H1 (cell line): ENCODE results near the gene TFB1M. TPM values are rescaled to one million over a fixed set of nuclear protein-coding genes. Genes with fewer than 3 reads are reported as not detected.

Source experiments
- CTCF ChIA-PET: fragments of 300-600 bp; sonication (Branson Sonifier 250); formaldehyde crosslinking; loops from one replicate; lab custom pipeline; 2021; ENCODE audit not compliant: partially characterized antibody; lab: Charles Lee
- POLR2A ChIA-PET: fragments of 300-600 bp; sonication (Branson Sonifier 250); formaldehyde crosslinking; loops from one replicate; lab custom pipeline; 2021; ENCODE audit warnings: inconsistent platforms; ENCODE audit not compliant: partially characterized antibody; lab: Charles Lee
- DNase-seq, 2 experiments: peaks; one replicate each; pipeline versions ENCODE4 v3.0.0 to v3.0.0-alpha.2; 2010 to 2022; ENCODE audit warnings: low spot score in 2 of 2, low read depth in 1 of 2, mixed read lengths in 1 of 2
- FAIRE-seq: peaks from 2 replicates; lab custom pipeline; 2011; peaks lifted over from hg19 to GRCh38; lab: Jason Lieb, UNC
- H2AFZ ChIP-seq: 2 replicates; pipeline ENCODE4 v1.8.1; 2012; ENCODE audit warnings: low read length, inconsistent platforms
- H2AK5ac ChIP-seq: 2 replicates; pipeline ENCODE4 v1.6.1; 2013; ENCODE audit warnings: low read depth, low read length
- H2BK120ac ChIP-seq: replicated peaks from 2 replicates; pipeline ENCODE3; 2013; ENCODE audit warnings: low read depth, low read length, inconsistent platforms
- H2BK12ac ChIP-seq: 2 replicates; pipeline ENCODE4 v1.6.1; 2013; ENCODE audit warnings: low read depth, low read length
- H2BK15ac ChIP-seq: 2 replicates; pipeline ENCODE4 v1.6.1; 2013; ENCODE audit warnings: low read length
- H2BK20ac ChIP-seq: 2 replicates; pipeline ENCODE4 v1.6.1; 2013; ENCODE audit warnings: low read length
- H2BK5ac ChIP-seq: 2 replicates; pipeline ENCODE4 v1.6.1; 2013; ENCODE audit warnings: low read depth, low read length
- H3K14ac ChIP-seq: 2 replicates; pipeline ENCODE4 v1.6.1; 2013; ENCODE audit warnings: inconsistent platforms; ENCODE audit not compliant: insufficient read length
- H3K18ac ChIP-seq: 2 replicates; pipeline ENCODE4 v1.6.1; 2013; ENCODE audit warnings: low read length; ENCODE audit errors: extremely low read depth
- H3K23ac ChIP-seq: 2 replicates; pipeline ENCODE4 v1.6.1; 2013; ENCODE audit warnings: inconsistent platforms; ENCODE audit not compliant: insufficient read length
- H3K23me2 ChIP-seq: 2 replicates; pipeline ENCODE4 v1.6.1; 2013; ENCODE audit warnings: low read depth, low read length
- H3K27ac ChIP-seq: 2 replicates; pipeline ENCODE4 v1.6.1; 2011; ENCODE audit warnings: low read depth, low read length, inconsistent platforms
- H3K27me3 ChIP-seq, 4 experiments: replicated peaks in 1 of 4; 1 replicate in 1 of 4; 2 replicates in 3 of 4; pipeline versions ENCODE4 v1.6.1 to v1.8.1; 2011 to 2013; ENCODE audit warnings: low read length in 3 of 4, mild to moderate bottlenecking in 3 of 4, inconsistent platforms in 2 of 4, mixed read lengths in 2 of 4, moderate library complexity in 1 of 4; ENCODE audit not compliant: control insufficient read depth in 3 of 4, insufficient read depth in 3 of 4; ENCODE audit errors: extremely low read depth in 1 of 4
- H3K36me3 ChIP-seq, 4 experiments: 2 replicates each; pipeline versions ENCODE4 v1.6.1 to v1.8.1; 2011 to 2013; ENCODE audit warnings: mild to moderate bottlenecking in 4 of 4, low read length in 3 of 4, moderate library complexity in 2 of 4, control low read depth in 1 of 4, inconsistent platforms in 1 of 4; ENCODE audit not compliant: insufficient read depth in 4 of 4, control insufficient read depth in 2 of 4
- H3K4ac ChIP-seq: replicated peaks from 2 replicates; pipeline ENCODE3; 2013; ENCODE audit warnings: low read length, low read depth, mixed read lengths, inconsistent platforms; ENCODE audit not compliant: insufficient read length
- H3K4me1 ChIP-seq, 4 experiments: replicated peaks in 1 of 4; 1 replicate in 1 of 4; 2 replicates in 3 of 4; pipeline versions ENCODE4 v1.6.1 to v1.8.1; 2011 to 2013; ENCODE audit warnings: low read length in 3 of 4, inconsistent platforms in 2 of 4, mixed read lengths in 1 of 4; ENCODE audit not compliant: insufficient read depth in 4 of 4, control insufficient read depth in 3 of 4
- H3K4me2 ChIP-seq, 2 experiments: 2 replicates each; pipeline versions ENCODE4 v1.6.1 to v1.8.1; 2011 to 2013; ENCODE audit warnings: low read depth in 2 of 2, low read length in 2 of 2, control low read depth in 1 of 2, inconsistent platforms in 1 of 2, mild to moderate bottlenecking in 1 of 2; ENCODE audit not compliant: insufficient read depth in 1 of 2
- H3K4me3 ChIP-seq, 4 experiments: fragments of 200-600, 300-600 bp in 1 of 4; sonication (generic), shearing (Covaris generic), sonication (Bioruptor Twin) in 1 of 4; 2 replicates each; pipeline versions ENCODE4 v1.5.1 to v1.8.1; 2011 to 2016; ENCODE audit warnings: low read length in 4 of 4, low read depth in 3 of 4, control low read depth in 2 of 4, inconsistent platforms in 2 of 4, mild to moderate bottlenecking in 2 of 4, mixed read lengths in 1 of 4, moderate library complexity in 1 of 4; ENCODE audit not compliant: insufficient read depth in 2 of 4; ENCODE audit errors: extremely low read depth in 1 of 4
- H3K56ac ChIP-seq: replicated peaks from 2 replicates; pipeline ENCODE3; 2013; ENCODE audit warnings: low read depth, mild to moderate bottlenecking, mixed read lengths, low read length, inconsistent platforms; ENCODE audit not compliant: insufficient read length
- H3K79me1 ChIP-seq: 2 replicates; pipeline ENCODE4 v1.6.1; 2013; ENCODE audit warnings: low read depth, low read length, control low read depth
- H3K79me2 ChIP-seq, 2 experiments: 2 replicates each; pipeline versions ENCODE4 v1.6.1 to v1.8.1; 2012 to 2013; ENCODE audit warnings: low read length in 2 of 2, mild to moderate bottlenecking in 2 of 2, inconsistent platforms in 1 of 2; ENCODE audit not compliant: insufficient read depth in 2 of 2, control insufficient read depth in 1 of 2
- H3K9ac ChIP-seq, 4 experiments: replicated peaks in 1 of 4; 1 replicate in 1 of 4; 2 replicates in 3 of 4; pipeline versions ENCODE4 v1.6.1 to v1.8.1; 2011 to 2013; ENCODE audit warnings: low read depth in 3 of 4, low read length in 3 of 4, control low read depth in 2 of 4, mild to moderate bottlenecking in 2 of 4, moderate library complexity in 2 of 4, inconsistent platforms in 1 of 4; ENCODE audit errors: extremely low read depth in 1 of 4
- H3K9me3 ChIP-seq, 2 experiments: 2 replicates each; pipeline versions ENCODE4 v1.6.1 to v1.8.1; 2012 to 2013; ENCODE audit warnings: mild to moderate bottlenecking in 2 of 2, moderate library complexity in 2 of 2, control low read depth in 1 of 2, inconsistent platforms in 1 of 2, low read depth in 1 of 2, low read length in 1 of 2, mixed read lengths in 1 of 2; ENCODE audit not compliant: insufficient read depth in 2 of 2
- H4K20me1 ChIP-seq, 2 experiments: replicated peaks in 1 of 2; 2 replicates each; pipeline versions ENCODE3 to v1.8.1; 2011 to 2013; ENCODE audit warnings: inconsistent platforms in 2 of 2, low read length in 2 of 2, mild to moderate bottlenecking in 1 of 2; ENCODE audit not compliant: insufficient read depth in 2 of 2, control insufficient read depth in 1 of 2
- H4K5ac ChIP-seq: 2 replicates; pipeline ENCODE4 v1.6.1; 2013; ENCODE audit warnings: low read length, low read depth, mixed read lengths, inconsistent platforms; ENCODE audit not compliant: insufficient read length
- H4K8ac ChIP-seq: 2 replicates; pipeline ENCODE4 v1.8.0; 2013; ENCODE audit warnings: mild to moderate bottlenecking, moderate library complexity, low read length, inconsistent platforms; ENCODE audit not compliant: insufficient read depth; ENCODE audit errors: extremely low read depth
- H4K91ac ChIP-seq: replicated peaks from 2 replicates; pipeline ENCODE3; 2013; ENCODE audit warnings: low read length, mixed read lengths, inconsistent platforms; ENCODE audit not compliant: insufficient read length
- BACH1 ChIP-seq: IDR thresholded peaks from 2 replicates; pipeline ENCODE4 v1.6.1; 2012; ENCODE audit warnings: low read length, improper control_type of control experiment
- BCL11A ChIP-seq, 2 experiments: IDR thresholded peaks; one replicate each; pipeline ENCODE4 v1.6.1; 2011; ENCODE audit warnings: low read depth in 2 of 2, low read length in 2 of 2, mild to moderate bottlenecking in 2 of 2
- CBX8 ChIP-seq: fragments of 300-800, 300-1000 bp; sonication (generic); IDR thresholded peaks from 2 replicates; pipeline ENCODE4 v1.7.1; 2016; ENCODE audit warnings: low read depth, low read length, borderline replicate concordance
- EGR1 ChIP-seq: IDR thresholded peaks from 2 replicates; pipeline ENCODE4 v1.6.1; 2011; ENCODE audit warnings: low read depth, low read length, borderline replicate concordance
- JUN ChIP-seq: IDR thresholded peaks from 2 replicates; pipeline ENCODE4 v1.6.1; 2011; ENCODE audit warnings: low read depth, mild to moderate bottlenecking, improper control_type of control experiment, low read length
- JUND ChIP-seq: IDR thresholded peaks from 2 replicates; pipeline ENCODE4 v1.6.1; 2011; ENCODE audit warnings: mild to moderate bottlenecking, improper control_type of control experiment, low read length
- KDM1A ChIP-seq: fragments of 200-600, 300-600 bp; sonication (generic); IDR thresholded peaks from 2 replicates; pipeline ENCODE4 v1.7.1; 2016; ENCODE audit warnings: mild to moderate bottlenecking, low read length, borderline replicate concordance
- KDM4A ChIP-seq: IDR thresholded peaks from one replicate; pipeline ENCODE4 v1.7.1; 2012; ENCODE audit warnings: low read depth, mild to moderate bottlenecking, moderate library complexity, low read length, inconsistent platforms; ENCODE audit not compliant: severe bottlenecking
- POLR2A ChIP-seq, 2 experiments: IDR thresholded peaks; 1 replicate in 1 of 2; 2 replicates in 1 of 2; pipeline ENCODE4 v1.6.1; 2011; ENCODE audit warnings: low read depth in 2 of 2, low read length in 2 of 2, mild to moderate bottlenecking in 2 of 2; ENCODE audit errors: control extremely low read depth in 1 of 2
- RFX5 ChIP-seq: IDR thresholded peaks from 2 replicates; pipeline ENCODE4 v1.6.1; 2011; ENCODE audit warnings: low read depth, low read length, improper control_type of control experiment, borderline replicate concordance
- SIRT6 ChIP-seq: IDR thresholded peaks from one replicate; pipeline ENCODE4 v1.7.1; 2012; ENCODE audit warnings: low read length, inconsistent platforms
- SIX5 ChIP-seq: IDR thresholded peaks from 2 replicates; pipeline ENCODE4 v1.6.1; 2011; ENCODE audit warnings: mild to moderate bottlenecking, low read depth, low read length
- SP4 ChIP-seq: IDR thresholded peaks from 2 replicates; pipeline ENCODE4 v1.6.1; 2012; ENCODE audit warnings: low read length, inconsistent platforms
- WGBS, 2 experiments: shearing (Covaris generic) in 1 of 2; methylation state at CpG; one replicate each; pipeline versions ENCODE4 v1.1.6 to v1.1.7; 2013 to 2015; ENCODE audit warnings: low lambda C conversion rate in 2 of 2, mixed read lengths in 2 of 2, inconsistent platforms in 1 of 2, low coverage in 1 of 2, missing lambda C conversion rate in 1 of 2; ENCODE audit not compliant: insufficient replicate concordance in 2 of 2, insufficient coverage in 1 of 2, insufficient read length in 1 of 2; ENCODE audit errors: extremely low coverage in 1 of 2, missing lambda C conversion rate in 1 of 2; 5-methylcytosine and 5-hydroxymethylcytosine counted together
- polyA plus RNA-seq, 7 experiments: library from polyadenylated mRNA; depleted of rRNA in 3 of 7; stranded (reverse) in 5 of 7; unstranded in 2 of 7; fragments of >200 nt in 5 of 7; fragments of 200-250 nt in 2 of 7; gene quantifications; 1 replicate in 5 of 7; 2 replicates in 1 of 7; 4 replicates in 1 of 7; pipeline versions ENCODE4 v1.2.1 to v1.2.3, GENCODE V29; 2011 to 2013; ENCODE audit warnings: missing spikeins in 2 of 7, mixed read lengths in 2 of 7
- total RNA-seq: library from RNA; stranded (reverse); fragmentation: NEBNext Ultra II Directional; extraction: Animal tissue kit (Norgen Biotek cat#: 25700); gene quantifications from 2 replicates; pipeline ENCODE4 v1.2.1, GENCODE V29; 2021
- TF ChIP-seq, protein P1 (sequence below): IDR thresholded peaks from 2 replicates; pipeline ENCODE4 v1.6.1; 2011; ENCODE audit warnings: low read length, improper control_type of control experiment

TFB1M gene
- total and polyA plus RNA-seq, 2 of the 8 experiments (the other 6 are each of a cell fraction or from before 2014, with no cell fraction given), result 28.2 to 49.4 TPM

DNA sequence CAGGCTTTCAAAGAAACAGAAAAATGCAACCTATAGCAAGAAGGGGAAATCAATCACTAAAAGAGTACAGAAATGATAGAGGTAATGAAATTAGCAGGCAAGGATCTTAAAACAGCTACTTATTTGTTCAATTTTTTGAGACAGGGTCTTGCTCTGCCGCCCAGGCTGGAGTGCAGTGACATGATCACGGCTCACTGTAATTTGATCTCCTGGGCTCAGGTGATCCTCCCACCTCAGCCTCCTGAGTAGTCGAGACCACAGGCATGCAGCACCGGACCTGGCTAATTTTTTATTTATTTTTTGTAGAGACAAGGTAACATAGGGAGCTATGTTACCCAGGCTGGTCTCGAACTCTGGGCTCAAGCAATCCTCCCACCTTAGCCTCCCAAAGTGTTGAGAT, 21.6 kb downstream of the TFB1M start:
- no peak overlapping the region for H3K4ac ChIP-seq
- no peak overlapping the region for H2BK20ac ChIP-seq
- no peak overlapping the region for H2BK5ac ChIP-seq
- H4K91ac ChIP-seq, result no peak overlapping the region
- H3K4me3 ChIP-seq, result no peak overlapping the region
- no peak overlapping the region for H2BK120ac ChIP-seq
- H3K27me3 ChIP-seq, result no peaks in the 10 kb centered on the region
- H2BK15ac ChIP-seq, result no peak overlapping the region
- no peak overlapping the region for H3K18ac ChIP-seq
- H3K9ac ChIP-seq, result no peak overlapping the region
- no peak overlapping the region for H2AFZ ChIP-seq
- H3K9me3 ChIP-seq, result no peaks in the 10 kb centered on the region
- no peak overlapping the region for H2AK5ac ChIP-seq
- peaks cover 0 to 5% of the 10 kb centered on the region in 2 experiments; a peak in 1 of 4 replicates for H3K79me2 ChIP-seq
- no peak overlapping the region for H4K5ac ChIP-seq
- H2BK12ac ChIP-seq, result no peak overlapping the region
- no peak for DNase-seq
- no peak overlapping the region for H3K4me2 ChIP-seq
- ChIA-PET CTCF (interaction anchor here (1.1 kb wide), 1 partner anchor 25 kb away, joined by 3 read pairs; no protein-coding TSS in a partner anchor), POLR2A (interaction anchor here (1.1 kb wide), 1 partner anchor 16 kb away, joined by 3 read pairs; no protein-coding TSS in a partner anchor)
- FAIRE-seq, result no peak
- no peaks in the 10 kb centered on the region; the same call in 1 of the 2 replicates for H3K79me1 ChIP-seq
- H3K36me3 ChIP-seq, result peaks cover 5 to 67% (median 30%) of the 10 kb centered on the region in 4 experiments; a peak in 7 of 8 replicates
- H3K23me2 ChIP-seq, result no peaks in the 10 kb centered on the region
- H3K4me1 ChIP-seq, result no peaks in the 10 kb centered on the region; a peak in 1 of 7 replicates
- no peak overlapping the region for H4K8ac ChIP-seq
- no peak overlapping the region for H3K27ac ChIP-seq
- no peak overlapping the region for H3K56ac ChIP-seq
- no peak overlapping the region for H3K23ac ChIP-seq
- WGBS, 2 experiments, result 72% methylated on average over 5 of the region's 5 CpGs; no CpG with 5 or more reads in 1 of the 2 experiments
- no peak overlapping the region for H3K14ac ChIP-seq
- H4K20me1 ChIP-seq, result peaks cover 0 to 2% of the 10 kb centered on the region in 2 experiments
- TF ChIP-seq, protein P1, sequence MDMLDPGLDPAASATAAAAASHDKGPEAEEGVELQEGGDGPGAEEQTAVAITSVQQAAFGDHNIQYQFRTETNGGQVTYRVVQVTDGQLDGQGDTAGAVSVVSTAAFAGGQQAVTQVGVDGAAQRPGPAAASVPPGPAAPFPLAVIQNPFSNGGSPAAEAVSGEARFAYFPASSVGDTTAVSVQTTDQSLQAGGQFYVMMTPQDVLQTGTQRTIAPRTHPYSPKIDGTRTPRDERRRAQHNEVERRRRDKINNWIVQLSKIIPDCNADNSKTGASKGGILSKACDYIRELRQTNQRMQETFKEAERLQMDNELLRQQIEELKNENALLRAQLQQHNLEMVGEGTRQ, result no peak
- TF ChIP-seq BCL11A (IDR thresholded peaks at IDR 0.05; ENCODE audit: low read depth in 2 of 2, low read length in 2 of 2) (no peak), POLR2A (IDR thresholded peaks at IDR 0.05; ENCODE audit: control extremely low read depth in 1 of 2, low read depth in 2 of 2, low read length in 2 of 2) (no peak), BACH1 (no peak), KDM4A (no peak), RFX5 (no peak), JUND (no peak), KDM1A (no peak), SP4 (no peak), JUN (no peak), CBX8 (no peak), EGR1 (no peak), SIRT6 (no peak), SIX5 (no peak)
